ENCODE measurements around the gene SYNE1.
"Not testable (repeated sequence)": the region's sequence is repeated elsewhere in the genome, so short reads cannot be mapped to it uniquely, and the experiment has no call there.

SYNE1 gene

DNA sequence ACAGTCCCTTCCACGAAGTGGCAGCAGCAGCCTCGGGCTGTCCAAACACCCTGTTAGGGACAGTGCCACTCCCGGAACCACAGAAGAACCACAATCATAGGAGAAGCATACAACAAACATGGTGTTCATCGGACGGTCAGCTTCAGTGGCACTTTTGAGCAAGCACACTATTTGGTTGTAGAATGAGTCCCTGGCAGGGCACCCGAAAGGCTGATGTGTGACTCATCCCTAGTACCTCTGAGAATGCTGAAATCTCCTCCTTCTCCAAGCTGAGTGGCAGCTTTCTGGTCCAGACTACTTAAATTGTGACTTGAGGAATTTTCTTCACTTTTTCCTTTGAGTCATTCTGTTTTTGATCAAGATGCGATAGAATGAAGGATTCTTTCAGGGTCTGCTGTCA, 547.2 kb downstream of the SYNE1 start:
- H3K4me3 ChIP-seq (ENCODE audit: low read depth, low read length) = no peak overlapping the region
- TF ChIP-seq, protein P1, sequence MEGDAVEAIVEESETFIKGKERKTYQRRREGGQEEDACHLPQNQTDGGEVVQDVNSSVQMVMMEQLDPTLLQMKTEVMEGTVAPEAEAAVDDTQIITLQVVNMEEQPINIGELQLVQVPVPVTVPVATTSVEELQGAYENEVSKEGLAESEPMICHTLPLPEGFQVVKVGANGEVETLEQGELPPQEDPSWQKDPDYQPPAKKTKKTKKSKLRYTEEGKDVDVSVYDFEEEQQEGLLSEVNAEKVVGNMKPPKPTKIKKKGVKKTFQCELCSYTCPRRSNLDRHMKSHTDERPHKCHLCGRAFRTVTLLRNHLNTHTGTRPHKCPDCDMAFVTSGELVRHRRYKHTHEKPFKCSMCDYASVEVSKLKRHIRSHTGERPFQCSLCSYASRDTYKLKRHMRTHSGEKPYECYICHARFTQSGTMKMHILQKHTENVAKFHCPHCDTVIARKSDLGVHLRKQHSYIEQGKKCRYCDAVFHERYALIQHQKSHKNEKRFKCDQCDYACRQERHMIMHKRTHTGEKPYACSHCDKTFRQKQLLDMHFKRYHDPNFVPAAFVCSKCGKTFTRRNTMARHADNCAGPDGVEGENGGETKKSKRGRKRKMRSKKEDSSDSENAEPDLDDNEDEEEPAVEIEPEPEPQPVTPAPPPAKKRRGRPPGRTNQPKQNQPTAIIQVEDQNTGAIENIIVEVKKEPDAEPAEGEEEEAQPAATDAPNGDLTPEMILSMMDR (conservative IDR thresholded peaks at IDR 0.05; ENCODE audit: low read depth, low read length) = no peak
- peak; percentile 56 for DNase-seq (ENCODE audit: low read depth)

DNA sequence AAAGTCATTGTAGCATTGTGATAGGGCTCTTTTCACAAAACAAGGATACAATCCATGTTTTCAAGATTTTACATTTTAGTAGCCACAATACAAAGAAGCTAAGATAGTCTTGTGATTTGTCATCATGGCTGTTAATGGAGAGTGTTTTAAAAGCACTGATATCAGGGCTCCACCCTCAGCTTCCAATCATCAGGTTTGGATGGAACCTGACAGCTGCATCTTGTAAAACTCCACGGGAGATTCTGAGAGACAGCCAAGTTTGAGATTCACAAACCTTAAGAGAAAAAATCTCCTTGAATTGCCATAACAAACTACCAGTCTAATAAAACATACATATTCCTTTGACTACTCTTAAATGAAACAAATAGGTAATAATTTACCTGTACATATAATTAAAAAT, 549.5 kb downstream of the SYNE1 start:
- H3K4me3 ChIP-seq (ENCODE audit: low read depth, low read length) = no peak overlapping the region
- TF ChIP-seq, protein P1 (conservative IDR thresholded peaks at IDR 0.05; ENCODE audit: low read depth, low read length) = no peak
- DNase-seq (ENCODE audit: low read depth) = peak; percentile 60

- TF ChIP-seq, protein P1 (conservative IDR thresholded peaks at IDR 0.05; ENCODE audit: low read depth, low read length) = no peak
- no peak for DNase-seq (ENCODE audit: low read depth)
- H3K4me3 ChIP-seq (ENCODE audit: low read depth, low read length) = no peak overlapping the region
Measured at GRCh38 chr6:152087096-152087495, 550.1 kb downstream of the SYNE1 start.

DNA sequence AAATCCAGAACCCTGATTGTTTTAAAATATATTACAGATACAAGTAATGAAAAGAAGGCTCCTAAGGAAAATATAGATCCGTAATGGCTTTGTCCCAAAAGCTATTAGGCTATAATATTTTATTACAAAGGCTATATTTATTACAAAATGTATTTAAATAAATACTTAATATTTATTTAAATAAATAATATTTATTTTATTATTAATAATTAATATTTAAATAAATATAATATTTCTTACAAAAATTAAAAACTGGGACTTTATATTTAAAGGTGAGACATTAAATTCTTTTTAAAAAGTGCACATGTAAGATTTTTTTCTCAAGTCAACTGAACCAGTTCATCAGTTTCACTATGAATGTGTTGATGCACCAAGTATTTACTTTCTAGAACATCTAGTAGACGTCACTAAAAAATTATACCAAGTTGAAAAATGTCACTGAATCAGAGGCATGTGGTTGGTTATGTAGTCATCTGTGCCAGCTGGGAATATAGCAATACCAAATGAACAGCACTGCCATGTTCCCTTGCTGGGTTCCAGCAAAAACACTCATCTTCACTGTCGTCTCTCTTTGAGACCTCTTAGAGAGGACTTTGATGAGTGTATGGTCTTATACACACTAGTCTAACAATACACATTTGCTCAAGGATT, 550.8 kb downstream of the SYNE1 start:
- DNase-seq (ENCODE audit: low read depth) = no peak
- H3K4me3 ChIP-seq (ENCODE audit: low read depth, low read length) = no peak overlapping the region
- TF ChIP-seq, protein P1 (conservative IDR thresholded peaks at IDR 0.05; ENCODE audit: low read depth, low read length) = no peak

- no peak for DNase-seq (ENCODE audit: low read depth)
- TF ChIP-seq, protein P1 (conservative IDR thresholded peaks at IDR 0.05; ENCODE audit: low read depth, low read length) = no peak
Measured at GRCh38 chr6:152085451-152085921, 551.7 kb downstream of the SYNE1 start.

GRCh38 chr6:152078804-152079203, 558.4 kb downstream of the SYNE1 start:
- TF ChIP-seq, protein P1 (conservative IDR thresholded peaks at IDR 0.05; ENCODE audit: low read depth, low read length) = peak; percentile 6
- no peak for DNase-seq (ENCODE audit: low read depth)
- H3K4me3 ChIP-seq (ENCODE audit: low read depth, low read length) = no peak overlapping the region

More at GRCh38 chr6:152085451-152085921, 551.7 kb downstream of the SYNE1 start:
- H3K4me3 ChIP-seq (ENCODE audit: low read depth, low read length) = no peak overlapping the region

- no peak overlapping the region for H3K4me3 ChIP-seq (ENCODE audit: low read depth, low read length)
- TF ChIP-seq, protein P1 (conservative IDR thresholded peaks at IDR 0.05; ENCODE audit: low read depth, low read length) = no peak
- no peak for DNase-seq (ENCODE audit: low read depth)
Measured at GRCh38 chr6:152078001-152078400, 559.2 kb downstream of the SYNE1 start.

DNA sequence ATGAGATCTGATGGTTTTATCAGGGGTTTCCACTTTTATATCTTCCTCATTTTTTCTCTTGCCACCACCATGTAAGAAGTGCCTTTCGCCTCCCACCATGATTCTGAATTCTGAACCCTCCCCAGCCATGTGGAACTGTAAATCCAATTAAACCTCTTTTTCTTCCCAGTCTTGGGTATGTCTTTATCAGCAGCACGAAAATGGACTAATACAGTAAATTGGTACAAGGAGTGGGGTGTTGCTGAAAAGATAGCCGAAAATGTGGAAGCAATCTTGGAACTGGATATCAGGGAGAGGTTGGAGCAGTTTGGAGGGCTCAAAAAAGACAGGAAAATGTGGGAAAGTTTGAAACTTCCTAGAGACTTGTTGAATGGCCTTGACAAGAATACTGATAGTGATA, 560.9 kb downstream of the SYNE1 start:
- not testable (repeated sequence) for H3K4me3 ChIP-seq (ENCODE audit: low read depth, low read length); DNase-seq (ENCODE audit: low read depth)

Measured in choroid plexus epithelial cell (primary cell).